ENCODE data around the gene ABHD3.
A peak's percentile ranks its signal among the peaks of the same experiment; 100 is the strongest.
"Not testable (repeated sequence)": the region's sequence is repeated elsewhere in the genome, so short reads cannot be mapped to it uniquely, and the experiment has no call there.

The ABHD3 gene

DNA sequence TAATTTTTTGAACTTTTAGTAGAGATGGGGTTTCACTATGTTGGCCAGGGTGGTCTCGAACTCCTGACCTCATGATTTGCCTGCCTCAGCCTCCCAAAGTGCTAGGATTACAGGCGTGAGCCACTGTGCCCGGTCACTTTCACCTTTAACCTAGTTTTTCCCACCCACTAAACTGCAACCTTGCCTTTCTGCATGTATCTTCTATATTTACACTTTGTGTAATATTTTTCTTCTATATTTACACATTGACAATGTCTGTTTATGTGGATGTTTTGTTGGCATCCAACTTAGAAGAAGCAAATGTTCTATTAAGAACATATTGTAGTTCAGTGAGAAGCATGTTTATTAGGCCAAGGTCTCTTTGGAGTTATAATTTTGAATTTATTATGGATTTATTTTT, 65.8 kb downstream of the ABHD3 start:
- DNase-seq, result no peak

DNA sequence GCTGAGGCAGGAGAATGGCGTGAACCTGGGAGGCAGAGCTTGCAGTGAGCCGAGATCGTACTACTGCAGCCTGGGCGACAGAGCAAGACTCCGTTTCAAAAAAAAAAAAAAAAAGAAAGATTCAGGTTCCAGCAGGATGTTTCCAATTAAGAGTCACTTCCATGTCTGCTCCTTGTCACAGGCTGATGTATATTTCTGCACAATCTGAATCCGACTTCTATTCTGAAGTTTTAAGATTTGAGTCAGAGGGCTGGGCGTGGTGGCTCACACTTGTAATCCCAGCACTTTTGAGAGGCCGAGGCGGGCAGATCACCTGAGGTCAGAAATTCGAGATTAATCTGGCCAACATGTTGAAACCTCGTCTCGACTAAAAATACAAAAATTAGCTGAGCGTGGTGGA, 67.8 kb downstream of the ABHD3 start:
- no peak for DNase-seq

DNA sequence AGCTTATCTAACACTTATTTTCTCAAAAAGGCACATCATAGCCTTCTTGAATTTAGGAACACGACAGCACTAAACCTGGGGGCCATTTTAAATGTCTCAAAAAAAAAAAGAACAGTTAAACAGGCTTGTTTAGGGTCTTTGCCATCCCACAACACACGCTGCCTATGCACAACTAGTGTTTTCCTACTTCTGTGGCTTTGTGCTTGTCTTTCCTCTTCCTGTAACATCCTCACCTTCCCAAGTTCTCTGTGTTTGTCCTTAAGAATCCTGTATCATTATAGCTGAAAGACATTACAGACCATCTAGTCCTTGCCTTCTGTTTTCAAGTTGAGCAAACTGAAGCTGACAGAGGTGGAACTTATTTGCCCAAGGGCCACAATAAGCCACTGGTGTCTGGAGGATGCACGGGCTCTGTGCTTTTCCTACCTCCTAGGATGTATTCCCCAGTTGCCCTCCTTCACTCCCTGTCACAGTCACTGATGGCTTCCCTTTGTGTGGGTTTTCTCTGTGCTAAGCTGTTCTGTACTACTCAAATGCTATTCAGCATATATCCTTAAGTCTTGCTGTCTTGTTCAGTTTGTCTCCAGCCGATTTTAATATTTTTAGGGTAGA, 69.9 kb downstream of the ABHD3 start:
- DNase-seq, result no peak

DNA sequence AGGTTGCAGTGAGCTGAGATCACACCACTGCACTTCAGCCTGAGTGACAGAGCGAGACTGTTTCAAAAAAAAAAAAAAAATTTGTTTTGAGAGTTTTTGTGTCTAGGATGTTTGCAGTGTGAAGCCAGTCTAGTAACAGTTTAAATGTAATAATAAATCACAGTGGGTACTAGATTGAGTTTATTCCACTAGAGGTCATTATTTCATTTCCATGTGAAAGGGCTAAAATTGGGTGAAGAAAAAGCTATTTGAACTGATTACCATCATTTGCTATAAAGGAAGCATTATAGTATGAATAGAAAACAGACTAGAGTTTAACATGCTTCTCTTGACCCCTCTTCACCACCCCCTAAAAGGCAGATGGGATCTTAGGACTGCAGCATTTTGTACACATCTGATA, 72.2 kb downstream of the ABHD3 start:
- no peak for DNase-seq

DNA sequence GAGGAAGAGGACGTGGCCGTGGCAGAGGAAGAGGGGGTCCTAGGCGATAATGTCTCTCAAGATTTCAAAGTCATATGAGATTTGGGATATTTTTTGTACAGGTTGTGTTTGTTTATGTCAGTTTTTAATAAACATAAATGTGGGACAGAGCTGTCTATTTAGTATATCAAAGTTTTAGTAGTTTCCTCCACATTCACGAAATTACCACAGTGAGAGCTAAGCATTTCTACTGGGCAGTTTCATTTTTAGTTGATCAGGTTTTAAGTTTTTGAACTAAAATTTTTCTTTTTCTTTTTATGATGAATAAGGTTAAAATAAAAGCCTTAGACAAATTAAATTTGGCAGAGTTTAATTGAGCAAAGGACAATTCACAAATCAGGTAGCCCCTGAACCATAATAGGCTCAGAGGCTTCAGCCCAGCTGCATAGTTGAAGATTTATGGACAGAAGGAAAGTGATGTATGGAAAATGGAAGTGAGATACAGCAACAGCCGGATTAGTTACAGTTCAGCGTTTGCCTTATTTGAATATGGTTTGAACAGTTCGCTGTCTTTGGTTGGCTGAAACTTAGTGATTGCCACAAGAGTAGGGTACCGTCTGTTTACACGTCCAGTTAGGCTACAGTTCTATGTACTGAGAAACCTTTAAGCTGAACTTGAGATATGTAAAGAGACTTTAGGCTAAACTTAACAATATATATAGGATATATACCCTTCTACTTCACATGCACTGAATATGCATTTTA, 75.3 kb downstream of the ABHD3 start:
- DNase-seq, result no peak

DNA sequence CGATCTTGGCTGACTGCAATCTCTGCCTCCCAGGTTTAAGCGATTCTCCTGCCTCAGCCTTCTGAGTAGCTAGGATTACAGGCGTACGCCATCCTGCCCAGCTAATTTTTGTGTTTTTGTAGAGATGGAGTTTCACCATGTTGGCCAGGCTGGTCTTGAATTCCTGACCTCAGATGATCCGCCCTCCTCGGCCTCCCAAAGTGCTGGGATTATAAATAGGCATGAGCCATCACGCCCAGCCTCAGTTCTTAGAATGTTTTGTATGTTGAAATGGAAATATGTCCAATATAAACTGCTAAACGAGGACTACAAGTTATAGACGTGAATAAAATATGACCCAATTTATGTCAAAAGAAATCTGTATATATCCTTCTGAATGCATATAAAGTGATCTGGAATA, 82.9 kb downstream of the ABHD3 start:
- DNase-seq, result not testable (repeated sequence)

DNA sequence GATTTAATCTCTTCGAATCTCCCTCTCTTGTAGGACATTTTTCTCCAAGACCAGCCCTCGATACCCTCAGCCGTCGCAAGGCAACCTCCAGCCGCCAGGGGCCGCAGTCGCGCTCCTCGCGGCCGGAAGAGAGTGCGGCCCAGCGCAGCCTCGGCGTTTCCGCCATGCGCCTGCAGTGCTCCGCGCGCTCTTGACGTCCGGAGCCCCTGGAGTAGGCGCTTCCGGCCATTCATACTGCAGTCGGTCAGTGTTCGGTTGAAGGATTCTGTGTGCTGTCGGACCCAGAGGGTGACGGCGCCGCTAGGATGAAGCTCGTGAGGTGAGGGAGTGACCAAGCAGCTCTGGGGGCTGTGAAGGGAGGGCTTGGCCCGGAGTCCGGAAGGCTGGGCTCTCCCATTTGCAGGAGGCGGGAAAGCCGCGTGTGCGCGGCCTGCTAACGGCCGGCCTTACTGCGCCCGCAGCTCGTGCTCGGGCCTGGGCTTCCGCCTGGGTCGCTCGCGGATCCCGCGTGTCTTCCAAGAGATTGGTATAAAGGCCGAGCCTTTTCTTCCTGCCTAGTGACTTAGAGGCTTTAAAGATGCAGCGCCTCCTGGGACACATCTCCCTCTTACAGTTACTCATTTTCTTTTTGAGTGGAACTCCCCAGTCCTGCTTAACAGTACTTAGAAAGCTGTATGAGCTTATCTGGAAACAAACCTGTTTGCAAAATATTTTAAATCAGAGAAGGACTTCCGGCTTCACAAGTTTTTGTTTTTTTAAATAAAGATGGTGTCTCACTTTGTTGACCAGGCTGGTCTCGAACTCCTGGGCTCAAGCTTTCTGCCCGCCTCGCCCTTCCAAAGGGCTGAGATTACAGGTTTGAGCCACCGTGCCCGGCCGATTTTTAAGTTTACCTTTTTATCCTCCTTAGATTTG, 92.2 kb downstream of the ABHD3 start, which contains the start of gene SNRPD1:
Gene SNRPD1 (plus strand): TSS at position 190 of the 915 bp plus-strand sequence. CDS start 116 bp downstream, at position 306.
- DNase-seq, result peak; percentile 81

DNA sequence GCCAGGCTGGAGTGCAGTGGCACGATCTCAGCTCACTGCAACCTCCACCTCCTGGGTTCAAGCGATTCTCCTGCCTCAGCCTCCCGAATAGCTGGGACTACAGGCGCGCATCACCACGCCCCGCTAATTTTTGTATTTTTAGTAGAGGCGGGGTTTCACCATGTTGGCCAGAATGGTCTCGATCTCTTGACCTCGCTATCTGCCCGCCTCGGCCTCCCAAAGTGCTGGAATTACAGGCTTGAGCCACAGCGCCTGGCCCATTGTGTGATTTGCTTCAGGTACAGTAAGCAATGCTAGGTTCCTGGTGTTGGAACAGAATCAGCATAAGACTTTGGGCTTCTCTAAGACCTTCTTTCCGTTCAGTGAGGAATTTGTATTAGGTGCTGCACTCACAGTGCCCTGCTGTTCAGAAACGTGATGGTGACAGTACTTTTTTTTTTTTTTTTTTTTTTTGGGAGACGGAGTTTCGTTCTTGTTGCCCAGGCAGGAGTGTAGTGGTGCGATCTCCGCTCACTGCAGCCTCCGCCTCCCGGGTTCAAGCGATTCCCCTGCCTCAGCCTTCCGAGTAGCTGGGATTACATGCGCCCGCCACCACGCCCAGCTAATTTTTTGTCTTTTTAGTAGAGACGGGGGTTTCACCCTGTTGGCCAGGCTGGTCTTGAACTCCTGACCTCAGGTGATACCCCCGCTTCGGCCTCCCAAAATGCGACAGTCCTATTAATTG, 93.0 kb downstream of the ABHD3 start:
- DNase-seq, result not testable (repeated sequence)

DNA sequence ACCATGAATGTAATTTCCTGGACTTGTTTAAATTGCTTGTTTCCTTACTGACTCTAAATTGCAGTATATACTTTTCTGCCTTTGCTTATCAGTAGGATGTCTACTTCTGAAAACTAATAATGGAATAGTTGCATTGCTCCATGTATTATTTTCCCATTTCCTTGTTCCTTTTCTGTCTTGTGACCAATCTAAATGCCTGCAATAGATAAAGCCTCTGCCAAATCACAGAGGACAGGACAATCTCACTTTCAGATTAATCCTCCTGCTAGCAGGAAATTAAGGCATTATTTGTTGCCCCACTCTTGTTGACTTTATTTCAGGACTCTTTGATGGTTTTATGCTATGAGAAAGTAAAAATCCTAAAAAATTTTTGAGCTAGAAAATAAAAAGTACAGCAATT, 99.4 kb downstream of the ABHD3 start:
- DNase-seq, result no peak

DNA sequence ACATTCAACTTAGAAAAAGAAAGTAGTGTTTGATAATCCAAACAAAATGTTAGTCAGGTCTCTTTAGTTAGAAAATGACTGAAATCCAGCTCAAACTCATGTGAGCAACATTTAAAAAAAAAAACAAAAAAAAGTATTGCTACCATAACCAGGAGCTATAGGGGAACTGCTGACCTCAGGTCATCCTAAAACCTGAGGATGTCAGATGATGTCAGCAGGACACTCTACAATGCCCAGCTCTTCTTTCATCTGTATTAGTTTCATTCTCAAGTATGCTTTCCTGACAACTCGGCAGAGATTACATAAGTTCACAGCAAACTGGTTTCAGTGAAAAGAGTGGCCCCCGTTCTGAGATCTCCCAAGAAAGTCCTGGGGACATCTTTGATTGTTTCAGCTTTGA, 99.9 kb downstream of the ABHD3 start:
- DNase-seq, result no peak

DNA sequence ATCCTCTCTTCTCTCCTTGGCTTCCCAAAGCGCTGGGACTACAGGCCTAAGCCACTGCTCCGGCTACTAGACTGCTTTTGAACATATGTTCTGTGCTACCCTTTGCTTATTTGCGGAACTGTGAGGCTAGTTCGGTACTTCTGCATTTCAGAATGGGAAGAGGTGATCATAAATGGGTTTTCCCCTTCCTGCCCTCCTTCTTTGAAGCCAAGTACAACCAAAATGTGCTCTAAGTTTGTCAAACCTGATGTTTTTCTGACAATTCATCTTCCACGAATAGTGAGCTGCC, 102.3 kb downstream of the ABHD3 start:
- no peak for DNase-seq
